HCT116 (cell line): Measurements from ENCODE around the gene ELFN2.

ENCODE experiments used
- ATF3 ChIP-seq: IDR thresholded peaks from 2 replicates; pipeline ENCODE4 v1.6.1; 2012
- EZH2 ChIP-seq: fragments of 200-600 bp; sonication (generic); IDR thresholded peaks from 2 replicates; pipeline ENCODE4 v1.6.1; 2017; ENCODE audit warnings: antibody characterized with exemption, mixed run types
- EZH2phosphoT487 ChIP-seq: fragments of 200-600 bp; IDR thresholded peaks from 2 replicates; pipeline ENCODE4 v1.6.1; 2018; ENCODE audit warnings: antibody characterized with exemption, borderline replicate concordance
- FOSL1 ChIP-seq: IDR thresholded peaks from 2 replicates; pipeline ENCODE4 v1.6.1; 2012; ENCODE audit warnings: low read depth
- MAX ChIP-seq: IDR thresholded peaks from 2 replicates; pipeline ENCODE4 v1.6.1; 2012
- POLR2A ChIP-seq: IDR thresholded peaks from 2 replicates; pipeline ENCODE4 v1.7.0; 2011; ENCODE audit warnings: borderline replicate concordance; ENCODE audit not compliant: insufficient read depth, insufficient read length; ENCODE audit errors: extremely low read depth
- POLR2AphosphoS5 ChIP-seq: IDR thresholded peaks from 2 replicates; pipeline ENCODE4 v1.6.1; 2011; ENCODE audit warnings: mild to moderate bottlenecking, low read depth, low read length, moderate library complexity
- RAD21 ChIP-seq: IDR thresholded peaks from 2 replicates; pipeline ENCODE4 v1.6.1; 2012; ENCODE audit warnings: low read depth, mild to moderate bottlenecking
- SIN3A ChIP-seq: IDR thresholded peaks from 2 replicates; pipeline ENCODE4 v1.6.1; 2012; ENCODE audit warnings: low read depth
- SP1 ChIP-seq: IDR thresholded peaks from 2 replicates; pipeline ENCODE4 v1.6.1; 2012; ENCODE audit warnings: low read depth
- YY1 ChIP-seq: IDR thresholded peaks from 2 replicates; pipeline ENCODE4 v1.6.1; 2011; ENCODE audit warnings: low read length, low read depth, moderate library complexity, mild to moderate bottlenecking; ENCODE audit not compliant: insufficient replicate concordance; ENCODE audit errors: extremely low read depth
- TF ChIP-seq, protein P1 (sequence below): IDR thresholded peaks from 2 replicates; pipeline ENCODE4 v1.6.1; 2012; ENCODE audit warnings: low read depth
- TF ChIP-seq, protein P2 (sequence below), 3 experiments: fragments of 200-600 bp in 1 of 3; sonication (generic) in 1 of 3; IDR thresholded peaks in 2 of 3; conservative IDR thresholded peaks in 1 of 3; 2 replicates each; pipeline ENCODE4 v1.5.1; 2012 to 2017; ENCODE audit warnings: low read depth in 2 of 3, low read length in 2 of 3, antibody characterized with exemption in 1 of 3, borderline replicate concordance in 1 of 3, control low read depth in 1 of 3, mild to moderate bottlenecking in 1 of 3, mixed read lengths in 1 of 3, mixed run types in 1 of 3, moderate library complexity in 1 of 3; ENCODE audit not compliant: insufficient read depth in 1 of 3

- TF ChIP-seq POLR2A (no peak), MAX (no peak), POLR2AphosphoS5 (no peak), SIN3A (no peak), YY1 (no peak), FOSL1 (no peak), ATF3 (no peak), RAD21 (no peak), EZH2 (no peak), SP1 (no peak), EZH2phosphoT487 (no peak)
- TF ChIP-seq, protein P1, sequence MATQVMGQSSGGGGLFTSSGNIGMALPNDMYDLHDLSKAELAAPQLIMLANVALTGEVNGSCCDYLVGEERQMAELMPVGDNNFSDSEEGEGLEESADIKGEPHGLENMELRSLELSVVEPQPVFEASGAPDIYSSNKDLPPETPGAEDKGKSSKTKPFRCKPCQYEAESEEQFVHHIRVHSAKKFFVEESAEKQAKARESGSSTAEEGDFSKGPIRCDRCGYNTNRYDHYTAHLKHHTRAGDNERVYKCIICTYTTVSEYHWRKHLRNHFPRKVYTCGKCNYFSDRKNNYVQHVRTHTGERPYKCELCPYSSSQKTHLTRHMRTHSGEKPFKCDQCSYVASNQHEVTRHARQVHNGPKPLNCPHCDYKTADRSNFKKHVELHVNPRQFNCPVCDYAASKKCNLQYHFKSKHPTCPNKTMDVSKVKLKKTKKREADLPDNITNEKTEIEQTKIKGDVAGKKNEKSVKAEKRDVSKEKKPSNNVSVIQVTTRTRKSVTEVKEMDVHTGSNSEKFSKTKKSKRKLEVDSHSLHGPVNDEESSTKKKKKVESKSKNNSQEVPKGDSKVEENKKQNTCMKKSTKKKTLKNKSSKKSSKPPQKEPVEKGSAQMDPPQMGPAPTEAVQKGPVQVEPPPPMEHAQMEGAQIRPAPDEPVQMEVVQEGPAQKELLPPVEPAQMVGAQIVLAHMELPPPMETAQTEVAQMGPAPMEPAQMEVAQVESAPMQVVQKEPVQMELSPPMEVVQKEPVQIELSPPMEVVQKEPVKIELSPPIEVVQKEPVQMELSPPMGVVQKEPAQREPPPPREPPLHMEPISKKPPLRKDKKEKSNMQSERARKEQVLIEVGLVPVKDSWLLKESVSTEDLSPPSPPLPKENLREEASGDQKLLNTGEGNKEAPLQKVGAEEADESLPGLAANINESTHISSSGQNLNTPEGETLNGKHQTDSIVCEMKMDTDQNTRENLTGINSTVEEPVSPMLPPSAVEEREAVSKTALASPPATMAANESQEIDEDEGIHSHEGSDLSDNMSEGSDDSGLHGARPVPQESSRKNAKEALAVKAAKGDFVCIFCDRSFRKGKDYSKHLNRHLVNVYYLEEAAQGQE: no peak
- TF ChIP-seq, protein P2, sequence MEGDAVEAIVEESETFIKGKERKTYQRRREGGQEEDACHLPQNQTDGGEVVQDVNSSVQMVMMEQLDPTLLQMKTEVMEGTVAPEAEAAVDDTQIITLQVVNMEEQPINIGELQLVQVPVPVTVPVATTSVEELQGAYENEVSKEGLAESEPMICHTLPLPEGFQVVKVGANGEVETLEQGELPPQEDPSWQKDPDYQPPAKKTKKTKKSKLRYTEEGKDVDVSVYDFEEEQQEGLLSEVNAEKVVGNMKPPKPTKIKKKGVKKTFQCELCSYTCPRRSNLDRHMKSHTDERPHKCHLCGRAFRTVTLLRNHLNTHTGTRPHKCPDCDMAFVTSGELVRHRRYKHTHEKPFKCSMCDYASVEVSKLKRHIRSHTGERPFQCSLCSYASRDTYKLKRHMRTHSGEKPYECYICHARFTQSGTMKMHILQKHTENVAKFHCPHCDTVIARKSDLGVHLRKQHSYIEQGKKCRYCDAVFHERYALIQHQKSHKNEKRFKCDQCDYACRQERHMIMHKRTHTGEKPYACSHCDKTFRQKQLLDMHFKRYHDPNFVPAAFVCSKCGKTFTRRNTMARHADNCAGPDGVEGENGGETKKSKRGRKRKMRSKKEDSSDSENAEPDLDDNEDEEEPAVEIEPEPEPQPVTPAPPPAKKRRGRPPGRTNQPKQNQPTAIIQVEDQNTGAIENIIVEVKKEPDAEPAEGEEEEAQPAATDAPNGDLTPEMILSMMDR (IDR thresholded peaks at IDR 0.05 in 2 of 3, conservative IDR thresholded peaks at IDR 0.05 in 1 of 3; ENCODE audit: borderline replicate concordance in 1 of 3, insufficient read depth in 1 of 3, low read depth in 2 of 3, low read length in 2 of 3): no peak
These were observed 47.3 kb upstream of the ELFN2 start for GRCh38 chr22:37474447-37475090.
